MG63 (cell line): Measurements from ENCODE around the gene PARD3B. TPM values are rescaled to one million over a fixed set of nuclear protein-coding genes. Genes with fewer than 3 reads are reported as not detected.
A peak's percentile ranks its signal among the peaks of the same experiment; 100 is the strongest.

Experiments used
- DNase-seq: peaks from one replicate; pipeline ENCODE4 v3.0.0-alpha.2; 2020
- H3K27me3 ChIP-seq: fragments of 250-450 bp; sonication (Bioruptor Pico); 2 replicates; pipeline ENCODE4 v1.5.1; 2020; ENCODE audit warnings: mild to moderate bottlenecking, moderate library complexity
- H3K36me3 ChIP-seq: fragments of 250-450 bp; sonication (Bioruptor Pico); 2 replicates; pipeline ENCODE4 v1.5.1; 2020; ENCODE audit warnings: mild to moderate bottlenecking, moderate library complexity
- H3K4me3 ChIP-seq: fragments of 250-450 bp; sonication (Bioruptor Pico); 2 replicates; pipeline ENCODE4 v1.5.1; 2020; ENCODE audit warnings: mild to moderate bottlenecking, moderate library complexity
- H3K9me3 ChIP-seq: fragments of 250-450 bp; sonication (Bioruptor Pico); 2 replicates; pipeline ENCODE4 v1.5.1; 2020; ENCODE audit warnings: mild to moderate bottlenecking, moderate library complexity
- total RNA-seq: library from RNA; depleted of rRNA; stranded (reverse); fragments of >200 nt; shearing (Covaris generic); gene quantifications from 2 replicates; pipeline ENCODE4 v1.2.3, GENCODE V29; 2014; ENCODE audit warnings: low replicate concordance

PARD3B gene
- total RNA-seq, 1 experiment from 2014 or later, result 4.5 TPM

GRCh38 chr2:205438241-205438640 lies 893.0 kb downstream of the PARD3B start:
- peaks cover 7% of the 10 kb centered on the region; the same call in 1 of the 2 replicates for H3K9me3 ChIP-seq
- DNase-seq, result no peak
- no peak overlapping the region for H3K4me3 ChIP-seq
- H3K36me3 ChIP-seq, result no peaks in the 10 kb centered on the region
- H3K27me3 ChIP-seq, result no peaks in the 10 kb centered on the region

GRCh38 chr2:205439621-205440020 lies 894.3 kb downstream of the PARD3B start:
- Histone ChIP-seq H3K36me3 (no peaks in the 10 kb centered on the region), H3K4me3 (no peak overlapping the region), H3K27me3 (no peaks in the 10 kb centered on the region), H3K9me3 (peaks cover 7% of the 10 kb centered on the region; the same call in 1 of the 2 replicates)
- DNase-seq, result no peak

- Histone ChIP-seq H3K36me3 (no peaks in the 10 kb centered on the region), H3K9me3 (no peaks in the 10 kb centered on the region; the same call in 1 of the 2 replicates), H3K27me3 (no peaks in the 10 kb centered on the region), H3K4me3 (no peak overlapping the region)
- no peak for DNase-seq
Measured at GRCh38 chr2:205441524-205441923, 896.2 kb downstream of the PARD3B start.

GRCh38 chr2:205448189-205448588 lies 902.9 kb downstream of the PARD3B start:
- H3K9me3 ChIP-seq, result no peaks in the 10 kb centered on the region; the same call in 1 of the 2 replicates
- H3K36me3 ChIP-seq, result no peaks in the 10 kb centered on the region
- no peak overlapping the region for H3K4me3 ChIP-seq
- H3K27me3 ChIP-seq, result no peaks in the 10 kb centered on the region
- no peak for DNase-seq

GRCh38 chr2:205451901-205452512 lies 906.7 kb downstream of the PARD3B start:
- no peak overlapping the region for H3K4me3 ChIP-seq
- H3K36me3 ChIP-seq, result no peaks in the 10 kb centered on the region
- DNase-seq, result no peak
- no peaks in the 10 kb centered on the region for H3K9me3 ChIP-seq
- no peaks in the 10 kb centered on the region for H3K27me3 ChIP-seq

- no peaks in the 10 kb centered on the region for H3K9me3 ChIP-seq
- no peak for DNase-seq
- no peaks in the 10 kb centered on the region for H3K36me3 ChIP-seq
- no peaks in the 10 kb centered on the region for H3K27me3 ChIP-seq
- no peak overlapping the region for H3K4me3 ChIP-seq
Measured at GRCh38 chr2:205453202-205453601, 907.9 kb downstream of the PARD3B start.

GRCh38 chr2:205456682-205457081 lies 911.4 kb downstream of the PARD3B start:
- Histone ChIP-seq H3K4me3 (no peak overlapping the region), H3K36me3 (no peaks in the 10 kb centered on the region), H3K27me3 (no peaks in the 10 kb centered on the region), H3K9me3 (no peaks in the 10 kb centered on the region)
- DNase-seq, result no peak

- Histone ChIP-seq H3K4me3 (no peak overlapping the region), H3K36me3 (no peaks in the 10 kb centered on the region), H3K27me3 (no peaks in the 10 kb centered on the region), H3K9me3 (no peaks in the 10 kb centered on the region)
- DNase-seq, result no peak
Measured at GRCh38 chr2:205460217-205460616, 914.9 kb downstream of the PARD3B start.

GRCh38 chr2:205461169-205461568 lies 915.9 kb downstream of the PARD3B start:
- DNase-seq, result peak; percentile 2
- H3K4me3 ChIP-seq, result no peak overlapping the region
- H3K36me3 ChIP-seq, result no peaks in the 10 kb centered on the region
- H3K9me3 ChIP-seq, result no peaks in the 10 kb centered on the region
- no peaks in the 10 kb centered on the region for H3K27me3 ChIP-seq

GRCh38 chr2:205461678-205462665 lies 916.7 kb downstream of the PARD3B start:
- no peaks in the 10 kb centered on the region for H3K27me3 ChIP-seq
- H3K9me3 ChIP-seq, result no peaks in the 10 kb centered on the region
- no peak for DNase-seq
- no peaks in the 10 kb centered on the region for H3K36me3 ChIP-seq
- H3K4me3 ChIP-seq, result no peak overlapping the region

GRCh38 chr2:205462681-205463345 lies 917.5 kb downstream of the PARD3B start:
- Histone ChIP-seq H3K4me3 (no peak overlapping the region), H3K27me3 (no peaks in the 10 kb centered on the region), H3K9me3 (no peaks in the 10 kb centered on the region), H3K36me3 (no peaks in the 10 kb centered on the region)
- DNase-seq, result no peak

- H3K9me3 ChIP-seq, result no peaks in the 10 kb centered on the region
- H3K27me3 ChIP-seq, result no peaks in the 10 kb centered on the region
- no peak overlapping the region for H3K4me3 ChIP-seq
- no peak for DNase-seq
- no peaks in the 10 kb centered on the region for H3K36me3 ChIP-seq
Measured at GRCh38 chr2:205463466-205464025, 918.3 kb downstream of the PARD3B start.

GRCh38 chr2:205464681-205465080 lies 919.4 kb downstream of the PARD3B start:
- Histone ChIP-seq H3K27me3 (no peaks in the 10 kb centered on the region), H3K4me3 (no peak overlapping the region), H3K36me3 (no peaks in the 10 kb centered on the region), H3K9me3 (no peaks in the 10 kb centered on the region)
- no peak for DNase-seq

- Histone ChIP-seq H3K9me3 (no peaks in the 10 kb centered on the region), H3K27me3 (no peaks in the 10 kb centered on the region), H3K4me3 (no peak overlapping the region), H3K36me3 (no peaks in the 10 kb centered on the region)
- DNase-seq, result no peak
Measured at GRCh38 chr2:205465791-205466190, 920.5 kb downstream of the PARD3B start.

- Histone ChIP-seq H3K27me3 (no peaks in the 10 kb centered on the region), H3K36me3 (no peaks in the 10 kb centered on the region), H3K4me3 (no peak overlapping the region), H3K9me3 (no peaks in the 10 kb centered on the region)
- no peak for DNase-seq
Measured at GRCh38 chr2:205471776-205472175, 926.5 kb downstream of the PARD3B start.

- no peaks in the 10 kb centered on the region for H3K27me3 ChIP-seq
- H3K9me3 ChIP-seq, result no peaks in the 10 kb centered on the region
Measured at GRCh38 chr2:205473791-205474190, 928.5 kb downstream of the PARD3B start.

More at GRCh38 chr2:205473791-205474190, 928.5 kb downstream of the PARD3B start:
- no peak for DNase-seq
- Histone ChIP-seq H3K4me3 (no peak overlapping the region), H3K36me3 (no peaks in the 10 kb centered on the region)
